Osteoblast (primary cell): ENCODE measurements around the gene SEC14L1. TPM values are rescaled to one million over a fixed set of nuclear protein-coding genes. Genes with fewer than 3 reads are reported as not detected.
"Not testable (repeated sequence)": the region's sequence is repeated elsewhere in the genome, so short reads cannot be mapped to it uniquely, and the experiment has no call there.

Experiments used
- DNase-seq: peaks from one replicate; pipeline ENCODE4 v3.0.0; 2011; ENCODE audit warnings: low spot score, mixed read lengths; ENCODE audit not compliant: insufficient read length; ENCODE audit errors: missing footprints
- H2AFZ ChIP-seq: 2 replicates; pipeline ENCODE4 v1.6.0; 2011; ENCODE audit warnings: mild to moderate bottlenecking, low read length
- H3K27ac ChIP-seq: 2 replicates; pipeline ENCODE4 v1.5.1; 2011; ENCODE audit warnings: mild to moderate bottlenecking, low read depth, low read length, moderate library complexity
- H3K27me3 ChIP-seq: 2 replicates; pipeline ENCODE4 v1.6.0; 2012; ENCODE audit warnings: mild to moderate bottlenecking, control low read depth, inconsistent platforms, low read length, moderate library complexity; ENCODE audit not compliant: insufficient read depth
- H3K36me3 ChIP-seq: 2 replicates; pipeline ENCODE4 v1.5.1; 2011; ENCODE audit warnings: mild to moderate bottlenecking, low read length, control low read depth, moderate library complexity; ENCODE audit not compliant: insufficient read depth
- H3K4me1 ChIP-seq: 2 replicates; pipeline ENCODE4 v1.5.1; 2011; ENCODE audit warnings: mild to moderate bottlenecking, low read length, control low read depth, moderate library complexity; ENCODE audit not compliant: insufficient read depth
- H3K4me2 ChIP-seq: 2 replicates; pipeline ENCODE4 v1.6.0; 2011; ENCODE audit warnings: mild to moderate bottlenecking, low read length; ENCODE audit not compliant: insufficient read depth
- H3K4me3 ChIP-seq: fragments of 200-600 bp; sonication (generic); 3 replicates; pipeline ENCODE4 v1.5.1; 2012; ENCODE audit warnings: mild to moderate bottlenecking, low read length, inconsistent platforms; ENCODE audit not compliant: insufficient read depth
- H3K79me2 ChIP-seq: 2 replicates; pipeline ENCODE4 v1.6.0; 2012; ENCODE audit warnings: mild to moderate bottlenecking, low read length, control low read depth, inconsistent platforms; ENCODE audit not compliant: insufficient read depth
- H3K9me3 ChIP-seq: 2 replicates; pipeline ENCODE4 v1.5.1; 2011; ENCODE audit warnings: low read depth, low read length, control low read depth
- H4K20me1 ChIP-seq: 2 replicates; pipeline ENCODE4 v1.6.0; 2012; ENCODE audit warnings: mild to moderate bottlenecking, low read length, control low read depth; ENCODE audit not compliant: insufficient read depth
- total RNA-seq: library from RNA; depleted of rRNA; stranded (reverse); fragments of >200 nt; gene quantifications from 2 replicates; pipeline ENCODE4 v1.2.3, GENCODE V29; 2012
- TF ChIP-seq, protein P1 (sequence below): IDR thresholded peaks from 2 replicates; pipeline ENCODE4 v1.5.1; 2011; ENCODE audit warnings: mild to moderate bottlenecking, low read depth, low read length, moderate library complexity; ENCODE audit errors: extremely low read depth

SEC14L1 gene
- total RNA-seq, 1 donor = 53.6 TPM

DNA sequence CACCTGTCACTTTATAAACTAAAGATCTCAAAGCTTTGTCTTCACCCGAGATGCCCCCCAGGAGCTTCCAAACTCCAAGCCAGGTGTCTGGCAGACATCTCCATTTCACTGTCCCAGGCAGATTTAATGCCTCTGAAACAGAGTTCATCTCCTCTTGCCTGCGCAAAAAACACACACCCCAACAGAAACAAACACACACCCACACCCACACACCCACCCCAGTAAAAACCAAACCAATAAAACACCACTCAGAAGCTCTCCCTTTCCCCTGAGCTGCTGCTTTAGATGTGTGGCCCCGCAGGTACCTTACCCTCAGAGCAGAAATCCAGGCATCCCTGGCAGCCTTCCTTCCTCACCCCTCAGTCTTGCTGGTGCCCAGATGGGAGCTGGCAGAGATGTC lies 14.4 kb downstream of the SEC14L1 start:
- Histone ChIP-seq H3K36me3 (peaks cover 3% of the 10 kb centered on the region), H3K4me1 (peaks cover 38% of the 10 kb centered on the region), H2AFZ (no peak overlapping the region), H4K20me1 (peaks cover 23% of the 10 kb centered on the region), H3K4me2 (no peak overlapping the region), H3K4me3 (no peak overlapping the region), H3K9me3 (no peaks in the 10 kb centered on the region), H3K79me2 (peaks cover 90% of the 10 kb centered on the region), H3K27ac (no peak overlapping the region), H3K27me3 (no peaks in the 10 kb centered on the region)
- TF ChIP-seq, protein P1, sequence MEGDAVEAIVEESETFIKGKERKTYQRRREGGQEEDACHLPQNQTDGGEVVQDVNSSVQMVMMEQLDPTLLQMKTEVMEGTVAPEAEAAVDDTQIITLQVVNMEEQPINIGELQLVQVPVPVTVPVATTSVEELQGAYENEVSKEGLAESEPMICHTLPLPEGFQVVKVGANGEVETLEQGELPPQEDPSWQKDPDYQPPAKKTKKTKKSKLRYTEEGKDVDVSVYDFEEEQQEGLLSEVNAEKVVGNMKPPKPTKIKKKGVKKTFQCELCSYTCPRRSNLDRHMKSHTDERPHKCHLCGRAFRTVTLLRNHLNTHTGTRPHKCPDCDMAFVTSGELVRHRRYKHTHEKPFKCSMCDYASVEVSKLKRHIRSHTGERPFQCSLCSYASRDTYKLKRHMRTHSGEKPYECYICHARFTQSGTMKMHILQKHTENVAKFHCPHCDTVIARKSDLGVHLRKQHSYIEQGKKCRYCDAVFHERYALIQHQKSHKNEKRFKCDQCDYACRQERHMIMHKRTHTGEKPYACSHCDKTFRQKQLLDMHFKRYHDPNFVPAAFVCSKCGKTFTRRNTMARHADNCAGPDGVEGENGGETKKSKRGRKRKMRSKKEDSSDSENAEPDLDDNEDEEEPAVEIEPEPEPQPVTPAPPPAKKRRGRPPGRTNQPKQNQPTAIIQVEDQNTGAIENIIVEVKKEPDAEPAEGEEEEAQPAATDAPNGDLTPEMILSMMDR = no peak
- no peak for DNase-seq

DNA sequence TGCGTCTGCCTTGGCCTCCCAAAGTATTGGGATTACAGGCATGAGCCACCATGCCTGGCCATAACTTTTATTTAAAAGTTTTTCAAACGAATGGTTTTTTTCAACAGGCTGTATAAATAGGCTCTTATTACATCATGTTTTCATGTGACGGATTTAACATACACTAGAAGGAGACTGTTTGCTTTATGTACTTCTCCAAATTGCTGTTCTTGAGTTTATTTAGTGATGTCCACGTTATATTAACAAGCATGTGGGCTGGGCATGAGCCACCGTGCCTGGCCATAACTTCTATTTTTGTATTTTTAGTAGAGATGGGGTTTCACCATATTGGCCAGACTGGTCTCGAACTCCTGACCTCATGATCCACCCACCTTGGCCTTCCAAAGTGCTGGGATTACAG lies 17.0 kb downstream of the SEC14L1 start:
- not testable (repeated sequence) for H3K27me3 ChIP-seq, H3K4me3 ChIP-seq, H3K4me2 ChIP-seq, H2AFZ ChIP-seq, H3K9me3 ChIP-seq, DNase-seq, H3K36me3 ChIP-seq, H3K27ac ChIP-seq
- H3K79me2 ChIP-seq = peaks cover 90% of the 10 kb centered on the region
- peaks cover 22% of the 10 kb centered on the region for H3K4me1 ChIP-seq
- peaks cover 44% of the 10 kb centered on the region for H4K20me1 ChIP-seq

DNA sequence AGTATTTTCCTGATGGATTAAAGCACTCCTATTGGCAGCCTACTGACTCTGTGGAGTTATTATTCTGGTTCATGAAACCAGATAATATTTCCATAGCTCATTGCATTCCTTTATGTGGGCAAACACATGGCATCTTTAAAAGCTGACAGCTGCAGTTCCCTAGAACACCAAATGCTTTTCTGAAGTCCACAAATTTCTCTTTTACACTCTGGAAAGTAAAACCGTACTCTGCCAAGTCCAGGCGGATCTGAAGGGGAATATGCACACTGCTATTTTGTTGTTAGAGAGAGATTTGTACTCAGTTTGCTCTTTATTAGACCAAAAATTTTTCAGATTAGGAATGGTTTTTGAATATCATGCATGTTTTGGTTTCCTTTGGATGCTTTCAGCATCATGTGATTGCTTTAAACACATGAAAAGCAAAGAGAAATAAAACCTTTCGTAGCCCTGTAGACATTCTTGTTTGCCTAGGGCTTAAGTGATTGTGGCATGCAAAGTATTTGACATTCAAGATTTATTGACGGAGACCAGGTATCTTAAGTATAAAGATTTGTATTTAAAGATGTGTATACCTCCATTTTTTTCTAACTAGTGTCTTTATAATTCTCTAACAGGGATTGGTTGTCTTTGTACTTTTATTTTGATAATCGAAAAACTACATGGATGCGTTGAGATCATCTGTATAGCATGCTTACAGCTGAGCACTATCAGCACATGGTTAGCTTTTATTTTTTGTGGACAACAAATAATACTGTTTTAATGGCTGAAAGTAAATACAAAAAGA lies 19.5 kb downstream of the SEC14L1 start:
- TF ChIP-seq, protein P1 = no peak
- Histone ChIP-seq H3K4me2 (peak overlapping the region; percentile 14), H3K79me2 (peaks cover 94% of the 10 kb centered on the region), H3K27ac (no peak overlapping the region), H3K36me3 (peaks cover 4% of the 10 kb centered on the region), H3K4me1 (peaks cover 37% of the 10 kb centered on the region), H3K4me3 (no peak overlapping the region), H4K20me1 (peaks cover 54% of the 10 kb centered on the region), H3K9me3 (no peaks in the 10 kb centered on the region), H2AFZ (no peak overlapping the region), H3K27me3 (no peaks in the 10 kb centered on the region)
- no peak for DNase-seq

DNA sequence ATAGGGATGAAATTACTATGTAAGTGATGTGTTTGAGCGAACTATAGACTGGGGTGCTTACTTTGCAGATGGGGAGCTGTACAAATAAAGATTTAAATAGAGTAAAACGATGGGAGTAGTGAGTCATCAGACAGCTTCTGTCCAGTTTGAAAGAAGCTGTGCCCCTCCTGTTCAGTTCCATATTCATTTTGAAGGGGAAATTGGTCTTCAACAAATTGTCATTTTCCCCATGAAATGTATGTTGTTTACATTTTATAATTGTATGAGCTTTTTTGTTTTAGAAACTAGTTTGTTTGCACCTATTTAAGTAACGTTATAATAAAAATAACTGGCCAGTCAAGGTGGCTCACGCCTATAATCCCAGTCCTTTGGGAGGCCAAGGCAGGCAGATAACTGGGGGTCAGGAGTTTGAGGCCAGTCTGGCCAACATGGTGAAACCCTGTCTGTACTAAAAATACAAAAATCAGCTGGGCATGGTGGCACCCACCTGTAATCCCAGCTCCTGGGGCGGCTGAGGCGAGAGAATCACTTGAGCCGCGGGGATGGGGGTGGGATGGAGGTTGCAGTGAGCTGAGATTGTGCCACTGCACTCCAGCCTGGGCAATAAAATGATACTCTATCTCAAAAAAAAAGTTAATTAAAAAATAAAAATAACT lies 20.2 kb downstream of the SEC14L1 start:
- TF ChIP-seq, protein P1 = no peak
- peaks cover 37% of the 10 kb centered on the region for H3K4me1 ChIP-seq
- H3K9me3 ChIP-seq = no peaks in the 10 kb centered on the region
- peaks cover 53% of the 10 kb centered on the region for H4K20me1 ChIP-seq
- peaks cover 94% of the 10 kb centered on the region for H3K79me2 ChIP-seq
- H3K36me3 ChIP-seq = peaks cover 6% of the 10 kb centered on the region
- DNase-seq = no peak
- H3K27ac ChIP-seq = no peak overlapping the region
- H3K27me3 ChIP-seq = no peaks in the 10 kb centered on the region
- no peak overlapping the region for H3K4me3 ChIP-seq
- H2AFZ ChIP-seq = no peak overlapping the region
- H3K4me2 ChIP-seq = peak overlapping the region; percentile 14
